Suprapubic skin (tissue), 3 donors: ENCODE data around the gene MPZL3.

Experiments
- POLR2A ChIP-seq, 2 donors: fragments of 450-650 bp; IDR thresholded peaks; one replicate each; pipeline ENCODE4 v1.6.1; 2017; ENCODE audit warnings: antibody characterized with exemption in 2 of 2, mild to moderate bottlenecking in 2 of 2, moderate library complexity in 2 of 2
- TF ChIP-seq, protein P1 (sequence below), 2 donors: fragments of 200-600 bp in 1 of 2; fragments of 450-650 bp in 1 of 2; sonication (generic) in 1 of 2; IDR thresholded peaks; one replicate each; pipeline ENCODE4 v1.5.1; 2016 to 2019; ENCODE audit warnings: antibody characterized with exemption in 2 of 2, mild to moderate bottlenecking in 1 of 2, moderate library complexity in 1 of 2

DNA sequence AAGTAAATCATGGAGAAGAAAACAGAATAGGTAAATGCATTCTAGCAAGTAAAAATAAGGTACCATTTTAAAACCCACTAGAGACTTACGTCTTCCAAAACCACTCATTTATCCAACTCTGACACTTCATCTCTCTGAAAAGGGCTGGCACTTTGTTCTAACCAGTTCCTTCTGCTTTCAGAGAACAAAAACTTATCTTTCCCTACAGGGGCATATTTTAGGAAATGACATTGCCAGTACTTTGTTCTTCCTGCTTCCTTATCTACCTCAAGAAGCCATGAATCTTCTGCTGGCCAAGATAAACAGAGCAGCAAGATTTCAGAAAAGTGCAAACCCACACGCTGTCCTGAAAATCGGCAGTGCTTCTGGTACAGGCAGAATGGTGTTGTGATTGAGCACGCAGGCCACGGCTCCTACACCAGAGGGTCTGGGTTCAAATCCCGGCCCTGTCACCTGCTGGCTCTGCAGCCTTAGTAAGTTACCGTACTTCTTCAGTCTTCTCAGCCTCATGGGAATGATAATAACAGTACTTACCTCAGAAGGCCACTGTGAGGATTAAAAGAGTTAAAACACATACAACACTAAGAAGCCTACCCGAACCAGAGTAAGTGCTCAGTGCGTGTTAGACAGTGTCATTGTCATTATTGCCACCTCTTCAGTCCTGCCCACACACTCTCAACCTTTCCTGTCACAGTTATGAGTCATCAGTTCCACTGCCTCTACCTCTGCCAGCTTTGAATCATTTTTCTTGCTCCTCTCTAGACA lies 11.0 kb downstream of the MPZL3 start:
- TF ChIP-seq POLR2A (IDR thresholded peaks at IDR 0.05), result no peak
- TF ChIP-seq, protein P1, sequence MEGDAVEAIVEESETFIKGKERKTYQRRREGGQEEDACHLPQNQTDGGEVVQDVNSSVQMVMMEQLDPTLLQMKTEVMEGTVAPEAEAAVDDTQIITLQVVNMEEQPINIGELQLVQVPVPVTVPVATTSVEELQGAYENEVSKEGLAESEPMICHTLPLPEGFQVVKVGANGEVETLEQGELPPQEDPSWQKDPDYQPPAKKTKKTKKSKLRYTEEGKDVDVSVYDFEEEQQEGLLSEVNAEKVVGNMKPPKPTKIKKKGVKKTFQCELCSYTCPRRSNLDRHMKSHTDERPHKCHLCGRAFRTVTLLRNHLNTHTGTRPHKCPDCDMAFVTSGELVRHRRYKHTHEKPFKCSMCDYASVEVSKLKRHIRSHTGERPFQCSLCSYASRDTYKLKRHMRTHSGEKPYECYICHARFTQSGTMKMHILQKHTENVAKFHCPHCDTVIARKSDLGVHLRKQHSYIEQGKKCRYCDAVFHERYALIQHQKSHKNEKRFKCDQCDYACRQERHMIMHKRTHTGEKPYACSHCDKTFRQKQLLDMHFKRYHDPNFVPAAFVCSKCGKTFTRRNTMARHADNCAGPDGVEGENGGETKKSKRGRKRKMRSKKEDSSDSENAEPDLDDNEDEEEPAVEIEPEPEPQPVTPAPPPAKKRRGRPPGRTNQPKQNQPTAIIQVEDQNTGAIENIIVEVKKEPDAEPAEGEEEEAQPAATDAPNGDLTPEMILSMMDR (IDR thresholded peaks at IDR 0.05), result no peak
